SK-N-SH treated with all-trans-retinoic acid at 6 μM for 48 hours (cell line): ENCODE data around the gene LARP4B.

Experiments
- ATAC-seq: fragments of 200-7000 bp; cut with Tn5 transposase; 3 replicates; pipeline ENCODE4 v1.9.1; 2020; ENCODE audit warnings: mild to moderate bottlenecking, moderate library complexity
- ARNTL ChIP-seq: fragments of 450-650 bp; formaldehyde crosslinking; IDR thresholded peaks from 2 replicates; pipeline ENCODE4 v1.5.0; 2020; ENCODE audit warnings: low read depth, mild to moderate bottlenecking, moderate library complexity, borderline replicate concordance
- BACH2 ChIP-seq: fragments of 250-450 bp; sonication (Bioruptor Pico); IDR thresholded peaks from 2 replicates; pipeline ENCODE4 v1.9.0; 2021; ENCODE audit warnings: mild to moderate bottlenecking, borderline replicate concordance
- CSDC2 ChIP-seq: fragments of 250-450 bp; sonication (Bioruptor Pico); IDR thresholded peaks from 2 replicates; pipeline ENCODE4 v1.5.0; 2020; ENCODE audit warnings: mild to moderate bottlenecking, moderate library complexity
- ESRRG ChIP-seq: fragments of 250-450 bp; sonication (Bioruptor Pico); IDR thresholded peaks from 2 replicates; pipeline ENCODE4 v1.6.1; 2021; ENCODE audit warnings: mild to moderate bottlenecking
- GLIS3 ChIP-seq: fragments of 250-450 bp; sonication (Bioruptor Pico); IDR thresholded peaks from 2 replicates; pipeline ENCODE4 v1.5.0; 2020; ENCODE audit warnings: mild to moderate bottlenecking, moderate library complexity
- ISL1 ChIP-seq: fragments of 250-450 bp; sonication (Bioruptor Pico); IDR thresholded peaks from 2 replicates; pipeline ENCODE4 v2.1.2; 2022; ENCODE audit warnings: mild to moderate bottlenecking, moderate library complexity
- OSR1 ChIP-seq: fragments of 250-450 bp; sonication (Bioruptor Pico); IDR thresholded peaks from 2 replicates; pipeline ENCODE4 v1.8.0; 2022; ENCODE audit warnings: moderate library complexity, mild to moderate bottlenecking, inconsistent platforms
- PPARA ChIP-seq: fragments of 250-450 bp; sonication (Bioruptor Pico); IDR thresholded peaks from 2 replicates; pipeline ENCODE4 v1.5.0; 2020; ENCODE audit warnings: mild to moderate bottlenecking, borderline replicate concordance
- RARB ChIP-seq: fragments of 250-450 bp; sonication (Bioruptor Pico); IDR thresholded peaks from 2 replicates; pipeline ENCODE4 v1.8.0; 2021; ENCODE audit warnings: mild to moderate bottlenecking, moderate library complexity
- SNAI2 ChIP-seq: fragments of 250-450 bp; sonication (Bioruptor Pico); IDR thresholded peaks from 2 replicates; pipeline ENCODE4 v1.5.0; 2020; ENCODE audit warnings: mild to moderate bottlenecking, moderate library complexity
- TCF4 ChIP-seq: fragments of 250-450 bp; sonication (Bioruptor Pico); IDR thresholded peaks from 2 replicates; pipeline ENCODE4 v1.8.0; 2021; ENCODE audit warnings: mild to moderate bottlenecking, moderate library complexity, borderline replicate concordance
- TOX ChIP-seq: fragments of 250-450 bp; sonication (Bioruptor Pico); IDR thresholded peaks from 2 replicates; pipeline ENCODE4 v1.8.0; 2021; ENCODE audit warnings: mild to moderate bottlenecking, moderate library complexity, borderline replicate concordance
- ZC3H10 ChIP-seq: fragments of 250-450 bp; sonication (Bioruptor Pico); IDR thresholded peaks from 2 replicates; pipeline ENCODE4 v1.5.1; 2021; ENCODE audit warnings: mild to moderate bottlenecking, moderate library complexity
- ZFP3 ChIP-seq: fragments of 250-450 bp; sonication (Bioruptor Pico); IDR thresholded peaks from 2 replicates; pipeline ENCODE4 v1.5.0; 2020; ENCODE audit warnings: mild to moderate bottlenecking, moderate library complexity
- ZFP30 ChIP-seq: fragments of 450-650 bp; formaldehyde crosslinking; IDR thresholded peaks from 2 replicates; pipeline ENCODE4 v1.5.0; 2022; ENCODE audit warnings: mild to moderate bottlenecking, moderate library complexity
- ZNF565 ChIP-seq: fragments of 450-650 bp; formaldehyde crosslinking; conservative IDR thresholded peaks from 2 replicates; pipeline ENCODE4 v1.5.0; 2020; ENCODE audit warnings: low read depth, mild to moderate bottlenecking, moderate library complexity
- ZNF70 ChIP-seq: fragments of 450-650 bp; formaldehyde crosslinking; IDR thresholded peaks from 2 replicates; pipeline ENCODE4 v1.5.0; 2020; ENCODE audit warnings: mild to moderate bottlenecking, moderate library complexity
- ZNF8 ChIP-seq: fragments of 450-650 bp; formaldehyde crosslinking; IDR thresholded peaks from 2 replicates; pipeline ENCODE4 v1.5.0; 2020; ENCODE audit warnings: mild to moderate bottlenecking, moderate library complexity
- TF ChIP-seq, protein P1 (sequence below): fragments of 250-450 bp; sonication (Bioruptor Pico); IDR thresholded peaks from 2 replicates; pipeline ENCODE4 v1.5.1; 2020; ENCODE audit warnings: low read depth, mild to moderate bottlenecking, moderate library complexity
- TF ChIP-seq, protein P2 (sequence below): fragments of 250-450 bp; sonication (Bioruptor Pico); IDR thresholded peaks from 2 replicates; pipeline ENCODE4 v1.8.0; 2020; ENCODE audit warnings: mild to moderate bottlenecking, moderate library complexity, borderline replicate concordance
- TF ChIP-seq, protein P3 (sequence below): fragments of 250-450 bp; sonication (Bioruptor Pico); IDR thresholded peaks from 2 replicates; pipeline ENCODE4 v1.8.0; 2021; ENCODE audit warnings: low read depth, mild to moderate bottlenecking, moderate library complexity, borderline replicate concordance
- TF ChIP-seq, protein P4 (sequence below): fragments of 250-450 bp; sonication (Bioruptor Pico); IDR thresholded peaks from 2 replicates; pipeline ENCODE4 v1.5.1; 2021; ENCODE audit warnings: mild to moderate bottlenecking, moderate library complexity

Gene LARP4B

DNA sequence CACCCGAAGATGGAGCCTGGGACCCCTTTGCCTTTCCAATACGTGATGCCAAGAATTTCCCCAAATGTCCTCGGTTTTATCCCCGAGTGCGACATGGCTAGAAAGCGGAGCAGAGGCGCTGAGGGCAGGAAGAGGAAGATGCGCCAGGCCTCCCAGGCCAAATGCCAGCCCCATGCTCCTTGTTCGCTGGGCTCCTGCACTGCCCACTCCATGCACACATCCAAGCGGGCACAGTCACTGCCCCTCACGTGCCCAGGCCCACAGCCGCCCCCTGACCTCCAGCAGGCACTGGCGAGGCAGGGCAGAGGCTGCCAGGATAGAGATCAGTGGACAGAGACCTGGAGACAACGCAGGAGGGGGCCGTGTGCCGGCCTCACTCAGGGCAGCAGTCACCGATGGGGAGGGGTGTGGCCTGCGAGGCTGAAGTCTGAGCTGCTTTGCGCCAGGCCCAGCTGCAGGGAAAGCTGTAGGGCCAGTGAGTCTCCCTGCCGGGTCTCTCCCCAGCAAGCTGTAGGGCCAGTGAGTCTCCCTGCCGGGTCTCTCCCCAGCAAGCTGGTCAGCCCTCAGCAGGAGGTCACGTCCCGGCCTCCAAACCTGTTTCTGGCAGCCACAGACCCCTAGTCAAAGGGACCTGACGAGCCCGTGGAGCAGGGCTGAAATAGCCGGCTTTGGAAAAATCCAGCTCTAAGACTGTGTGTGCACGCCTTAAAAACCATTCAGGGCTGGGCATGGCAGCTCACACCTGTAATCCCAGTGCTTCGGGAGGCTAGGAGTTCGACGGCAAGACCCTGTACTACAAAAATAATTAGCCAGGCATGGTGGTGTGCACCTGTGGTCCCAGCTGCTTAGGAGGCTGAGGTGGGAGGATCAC, 141.4 kb downstream of the LARP4B start:
- ATAC-seq: peak; percentile 8
- TF ChIP-seq CSDC2 (CRISPR knock-in tag) (no peak), BACH2 (CRISPR knock-in tag) (no peak), OSR1 (CRISPR knock-in tag) (no peak), ARNTL (no peak), SNAI2 (CRISPR knock-in tag) (no peak), PPARA (CRISPR knock-in tag) (no peak), ZFP30 (CRISPR knock-in tag) (no peak), ZNF70 (no peak), ZFP3 (CRISPR knock-in tag) (no peak), ESRRG (no peak), GLIS3 (CRISPR knock-in tag) (no peak)
- TF ChIP-seq, protein P1, sequence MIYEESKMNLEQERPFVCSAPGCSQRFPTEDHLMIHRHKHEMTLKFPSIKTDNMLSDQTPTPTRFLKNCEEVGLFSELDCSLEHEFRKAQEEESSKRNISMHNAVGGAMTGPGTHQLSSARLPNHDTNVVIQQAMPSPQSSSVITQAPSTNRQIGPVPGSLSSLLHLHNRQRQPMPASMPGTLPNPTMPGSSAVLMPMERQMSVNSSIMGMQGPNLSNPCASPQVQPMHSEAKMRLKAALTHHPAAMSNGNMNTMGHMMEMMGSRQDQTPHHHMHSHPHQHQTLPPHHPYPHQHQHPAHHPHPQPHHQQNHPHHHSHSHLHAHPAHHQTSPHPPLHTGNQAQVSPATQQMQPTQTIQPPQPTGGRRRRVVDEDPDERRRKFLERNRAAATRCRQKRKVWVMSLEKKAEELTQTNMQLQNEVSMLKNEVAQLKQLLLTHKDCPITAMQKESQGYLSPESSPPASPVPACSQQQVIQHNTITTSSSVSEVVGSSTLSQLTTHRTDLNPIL (CRISPR knock-in tag): no peak
- TF ChIP-seq, protein P2, sequence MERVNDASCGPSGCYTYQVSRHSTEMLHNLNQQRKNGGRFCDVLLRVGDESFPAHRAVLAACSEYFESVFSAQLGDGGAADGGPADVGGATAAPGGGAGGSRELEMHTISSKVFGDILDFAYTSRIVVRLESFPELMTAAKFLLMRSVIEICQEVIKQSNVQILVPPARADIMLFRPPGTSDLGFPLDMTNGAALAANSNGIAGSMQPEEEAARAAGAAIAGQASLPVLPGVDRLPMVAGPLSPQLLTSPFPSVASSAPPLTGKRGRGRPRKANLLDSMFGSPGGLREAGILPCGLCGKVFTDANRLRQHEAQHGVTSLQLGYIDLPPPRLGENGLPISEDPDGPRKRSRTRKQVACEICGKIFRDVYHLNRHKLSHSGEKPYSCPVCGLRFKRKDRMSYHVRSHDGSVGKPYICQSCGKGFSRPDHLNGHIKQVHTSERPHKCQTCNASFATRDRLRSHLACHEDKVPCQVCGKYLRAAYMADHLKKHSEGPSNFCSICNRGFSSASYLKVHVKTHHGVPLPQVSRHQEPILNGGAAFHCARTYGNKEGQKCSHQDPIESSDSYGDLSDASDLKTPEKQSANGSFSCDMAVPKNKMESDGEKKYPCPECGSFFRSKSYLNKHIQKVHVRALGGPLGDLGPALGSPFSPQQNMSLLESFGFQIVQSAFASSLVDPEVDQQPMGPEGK (CRISPR knock-in tag): no peak
- TF ChIP-seq, protein P3, sequence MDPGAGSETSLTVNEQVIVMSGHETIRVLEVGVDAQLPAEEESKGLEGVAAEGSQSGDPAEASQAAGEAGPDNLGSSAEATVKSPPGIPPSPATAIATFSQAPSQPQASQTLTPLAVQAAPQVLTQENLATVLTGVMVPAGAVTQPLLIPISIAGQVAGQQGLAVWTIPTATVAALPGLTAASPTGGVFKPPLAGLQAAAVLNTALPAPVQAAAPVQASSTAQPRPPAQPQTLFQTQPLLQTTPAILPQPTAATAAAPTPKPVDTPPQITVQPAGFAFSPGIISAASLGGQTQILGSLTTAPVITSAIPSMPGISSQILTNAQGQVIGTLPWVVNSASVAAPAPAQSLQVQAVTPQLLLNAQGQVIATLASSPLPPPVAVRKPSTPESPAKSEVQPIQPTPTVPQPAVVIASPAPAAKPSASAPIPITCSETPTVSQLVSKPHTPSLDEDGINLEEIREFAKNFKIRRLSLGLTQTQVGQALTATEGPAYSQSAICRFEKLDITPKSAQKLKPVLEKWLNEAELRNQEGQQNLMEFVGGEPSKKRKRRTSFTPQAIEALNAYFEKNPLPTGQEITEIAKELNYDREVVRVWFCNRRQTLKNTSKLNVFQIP (CRISPR knock-in tag): no peak
- TF ChIP-seq, all 23 proteins: peak for 0

DNA sequence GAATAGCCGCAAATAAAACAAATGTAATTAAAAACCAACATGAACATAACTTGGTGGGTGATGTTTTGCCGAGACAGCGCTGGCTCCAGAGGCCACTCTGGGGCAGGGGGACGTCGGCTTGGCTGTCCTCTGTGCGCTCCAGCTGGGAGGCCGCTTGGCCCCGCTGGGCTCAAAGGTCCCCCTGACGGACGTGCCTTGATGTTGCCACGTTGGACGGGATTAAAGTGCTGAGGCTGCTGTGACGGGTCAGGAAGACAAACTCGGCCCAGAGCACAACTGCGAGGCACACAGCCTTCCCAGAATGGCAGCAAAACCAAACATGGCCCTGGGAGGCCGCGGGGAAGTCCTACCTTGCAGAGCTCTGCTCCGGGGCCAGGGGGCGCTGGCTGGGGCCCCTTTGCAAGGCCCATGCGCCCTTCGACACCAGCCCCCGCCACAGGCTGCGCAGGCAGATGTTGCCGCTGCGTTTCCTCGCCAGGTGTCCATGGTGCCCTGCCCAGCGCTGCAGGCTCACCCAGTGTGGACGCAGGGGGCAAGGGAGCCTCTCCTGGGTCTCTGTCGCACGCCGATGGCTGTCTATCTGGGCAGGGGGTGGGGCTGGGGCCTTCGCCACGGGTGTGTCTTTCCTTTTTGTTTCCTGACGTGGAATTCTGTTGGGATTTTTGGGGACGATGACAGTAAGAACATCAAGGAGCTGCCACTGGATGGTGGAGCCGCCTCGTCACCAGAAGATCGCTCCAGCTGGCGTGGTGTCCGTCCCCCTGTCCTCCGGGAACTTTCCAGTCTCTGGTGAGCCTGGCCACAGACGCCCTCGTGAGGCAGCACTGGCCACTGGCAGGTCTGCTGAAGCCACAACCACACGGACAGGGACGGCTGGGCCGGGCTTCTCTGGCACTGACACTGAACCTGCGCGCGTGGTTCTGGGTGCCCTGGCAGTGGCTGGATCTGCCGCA, 142.4 kb downstream of the LARP4B start:
- TF ChIP-seq GLIS3 (CRISPR knock-in tag): no peak
- TF ChIP-seq ZC3H10 (CRISPR knock-in tag): no peak
- peak; percentile 85 for ATAC-seq

DNA sequence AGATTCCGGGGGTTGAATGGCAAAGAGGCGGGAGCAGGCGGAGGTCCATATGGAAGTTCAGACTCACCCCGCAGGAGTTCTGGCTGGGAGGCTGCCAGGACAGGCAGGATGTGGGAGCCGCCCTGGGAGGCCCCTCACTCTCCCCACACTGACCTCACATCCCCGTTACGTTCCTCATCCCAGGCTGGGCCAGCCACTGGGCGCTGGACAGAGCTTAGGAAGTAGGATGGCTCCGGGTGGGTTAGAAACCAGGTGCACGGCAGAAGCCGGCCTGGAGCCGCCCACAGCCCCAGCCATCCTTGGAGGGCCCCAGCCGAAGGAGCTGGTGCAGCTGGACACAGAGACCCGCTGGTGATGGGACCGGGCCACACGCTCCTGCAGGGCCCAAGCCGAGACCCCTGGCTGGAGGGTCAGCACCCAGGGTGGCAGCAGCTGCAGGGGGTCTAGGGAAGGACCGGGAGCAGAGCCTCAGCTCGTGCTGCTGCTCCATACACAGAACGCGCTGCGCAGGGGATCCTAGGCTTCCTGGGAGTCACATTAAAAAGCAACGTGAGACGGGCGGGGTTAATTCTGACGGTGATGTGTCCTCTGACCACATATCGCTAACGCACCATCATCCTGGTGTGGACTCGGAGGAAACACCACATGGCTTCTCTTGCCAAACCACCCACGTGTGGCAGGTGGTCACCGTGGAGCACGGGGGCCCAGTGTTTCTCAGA, 143.4 kb downstream of the LARP4B start:
- ATAC-seq: no peak
- no peak for TF ChIP-seq ZFP30 (CRISPR knock-in tag)
- no peak for TF ChIP-seq GLIS3 (CRISPR knock-in tag)
- TF ChIP-seq OSR1 (CRISPR knock-in tag): no peak
- TF ChIP-seq SNAI2 (CRISPR knock-in tag): no peak
- TF ChIP-seq RARB (CRISPR knock-in tag): no peak
- TF ChIP-seq ARNTL: no peak
- TF ChIP-seq ZNF70: no peak

DNA sequence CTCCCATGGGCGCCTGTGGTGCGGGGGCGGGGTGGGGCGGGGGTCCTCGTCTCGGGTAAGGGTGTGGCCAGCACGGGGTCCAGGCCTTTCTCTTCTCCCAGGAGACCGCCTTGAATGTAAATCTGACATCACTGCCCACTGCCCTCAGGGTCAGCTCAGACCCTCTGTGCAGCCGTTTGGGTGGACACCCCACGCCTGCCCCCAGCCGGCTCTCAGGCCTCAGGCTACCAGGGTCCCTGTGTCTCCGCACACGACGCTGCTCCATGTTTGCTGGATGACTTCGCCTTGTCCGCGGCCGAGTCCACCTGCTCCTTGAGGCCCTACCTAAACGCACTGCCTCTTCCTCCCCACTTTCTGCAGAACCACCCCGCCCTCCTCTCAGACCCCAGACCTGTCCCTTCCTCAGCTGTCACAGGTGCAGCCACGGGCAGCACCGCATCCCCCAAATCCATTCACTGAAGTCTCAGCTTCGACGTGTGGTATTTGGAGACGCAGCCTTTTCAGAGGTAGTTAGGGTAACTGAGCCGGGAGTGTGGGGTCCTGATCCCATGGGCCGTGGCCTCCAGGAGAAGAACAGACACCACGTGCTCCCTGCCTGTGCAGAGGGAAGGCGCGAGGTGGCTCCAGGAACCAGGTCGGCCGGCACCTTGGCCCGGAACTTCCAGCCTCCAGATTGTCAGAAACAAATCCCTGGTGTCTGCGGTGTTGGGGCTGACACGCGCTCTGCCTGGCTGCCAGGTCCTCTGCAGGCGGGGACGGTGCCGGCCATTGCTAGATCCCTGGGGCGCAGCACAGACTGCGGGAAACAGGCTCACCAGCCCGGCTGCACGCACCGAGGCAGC, 144.7 kb downstream of the LARP4B start:
- ATAC-seq: no peak
- TF ChIP-seq ISL1 (CRISPR knock-in tag) (no peak), PPARA (CRISPR knock-in tag) (no peak), TCF4 (no peak), TOX (CRISPR knock-in tag) (no peak), ZNF565 (no peak), BACH2 (CRISPR knock-in tag) (no peak), ZNF8 (CRISPR knock-in tag) (no peak), ZNF70 (no peak)
- TF ChIP-seq, protein P3 (CRISPR knock-in tag): no peak
- TF ChIP-seq, protein P4, sequence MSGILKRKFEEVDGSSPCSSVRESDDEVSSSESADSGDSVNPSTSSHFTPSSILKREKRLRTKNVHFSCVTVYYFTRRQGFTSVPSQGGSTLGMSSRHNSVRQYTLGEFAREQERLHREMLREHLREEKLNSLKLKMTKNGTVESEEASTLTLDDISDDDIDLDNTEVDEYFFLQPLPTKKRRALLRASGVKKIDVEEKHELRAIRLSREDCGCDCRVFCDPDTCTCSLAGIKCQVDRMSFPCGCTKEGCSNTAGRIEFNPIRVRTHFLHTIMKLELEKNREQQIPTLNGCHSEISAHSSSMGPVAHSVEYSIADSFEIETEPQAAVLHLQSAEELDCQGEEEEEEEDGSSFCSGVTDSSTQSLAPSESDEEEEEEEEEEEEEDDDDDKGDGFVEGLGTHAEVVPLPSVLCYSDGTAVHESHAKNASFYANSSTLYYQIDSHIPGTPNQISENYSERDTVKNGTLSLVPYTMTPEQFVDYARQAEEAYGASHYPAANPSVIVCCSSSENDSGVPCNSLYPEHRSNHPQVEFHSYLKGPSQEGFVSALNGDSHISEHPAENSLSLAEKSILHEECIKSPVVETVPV (CRISPR knock-in tag): no peak
